KMS-11 (cell line): ENCODE results near the gene SCN11A.

Experiments used
- H2AFZ ChIP-seq: fragments of 200-600 bp; sonication (generic); 2 replicates; pipeline ENCODE4 v1.6.1; 2016; ENCODE audit warnings: antibody characterized with exemption, mixed run types, low read depth
- H3K27ac ChIP-seq: fragments of 200-600 bp; sonication (generic); 2 replicates; pipeline ENCODE4 v1.6.1; 2016; ENCODE audit warnings: mild to moderate bottlenecking, mixed run types
- H3K27me3 ChIP-seq: fragments of 200-600 bp; sonication (generic); 2 replicates; pipeline ENCODE4 v1.6.1; 2017; ENCODE audit warnings: mild to moderate bottlenecking, low read depth, mixed run types, moderate library complexity; ENCODE audit not compliant: insufficient read depth
- H3K36me3 ChIP-seq: fragments of 200-600 bp; sonication (generic); 2 replicates; pipeline ENCODE4 v1.6.1; 2017; ENCODE audit warnings: mild to moderate bottlenecking, mixed run types; ENCODE audit not compliant: insufficient read depth
- H3K4me1 ChIP-seq: fragments of 200-600 bp; sonication (generic); 2 replicates; pipeline ENCODE4 v1.6.1; 2016; ENCODE audit warnings: mild to moderate bottlenecking, low read depth, mixed run types; ENCODE audit not compliant: poor library complexity, severe bottlenecking
- H3K4me2 ChIP-seq: fragments of 200-600 bp; sonication (generic); 2 replicates; pipeline ENCODE4 v1.7.0; 2016; ENCODE audit warnings: mild to moderate bottlenecking, mixed run types
- H3K4me3 ChIP-seq: fragments of 200-600 bp; sonication (generic); IDR thresholded peaks from 2 replicates; pipeline ENCODE4 v1.6.1; 2017; ENCODE audit warnings: low read depth, low read length, mixed read lengths; ENCODE audit not compliant: insufficient read depth
- H3K79me2 ChIP-seq: fragments of 200-600 bp; sonication (generic); 2 replicates; pipeline ENCODE4 v1.6.1; 2016; ENCODE audit warnings: low read depth, mixed run types; ENCODE audit not compliant: insufficient read depth
- H3K9ac ChIP-seq: fragments of 200-600 bp; sonication (generic); 2 replicates; pipeline ENCODE4 v1.6.1; 2016; ENCODE audit warnings: mild to moderate bottlenecking, mixed run types
- H4K20me1 ChIP-seq: fragments of 200-600 bp; sonication (generic); 2 replicates; pipeline ENCODE4 v1.6.1; 2016; ENCODE audit warnings: mild to moderate bottlenecking, mixed run types; ENCODE audit not compliant: insufficient read depth
- CTCF ChIP-seq: fragments of 200-600 bp; sonication (generic); conservative IDR thresholded peaks from 2 replicates; pipeline ENCODE4 v1.6.1; 2017; ENCODE audit warnings: low read depth, mild to moderate bottlenecking, antibody characterized with exemption, low read length, moderate library complexity, mixed read lengths

Gene SCN11A

DNA sequence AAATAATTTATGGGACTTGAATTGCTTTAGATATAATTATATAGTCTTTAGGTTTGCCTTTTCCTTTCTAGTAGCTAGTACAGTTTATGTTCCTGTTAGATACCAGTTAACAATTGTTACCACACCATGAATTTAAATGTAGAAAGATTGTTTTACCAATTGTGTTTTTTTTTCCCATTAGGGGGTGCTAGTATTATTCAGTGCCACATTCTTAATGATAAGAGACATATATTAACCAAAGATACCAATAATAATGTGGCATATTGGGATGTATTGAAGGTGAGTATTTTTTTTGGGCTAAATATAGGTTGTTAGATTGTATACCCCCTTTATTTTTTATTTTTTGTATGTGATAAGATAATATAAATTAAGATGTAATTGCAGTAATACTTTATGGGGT, 27.8 kb upstream of the SCN11A start:
- Histone ChIP-seq H3K4me2 (no peak overlapping the region), H3K9ac (no peak overlapping the region), H3K4me1 (peaks cover 23% of the 10 kb centered on the region), H3K27me3 (no peaks in the 10 kb centered on the region), H3K27ac (no peak overlapping the region), H3K79me2 (no peaks in the 10 kb centered on the region), H4K20me1 (no peaks in the 10 kb centered on the region), H3K36me3 (no peaks in the 10 kb centered on the region), H3K4me3 (no peak overlapping the region), H2AFZ (no peak overlapping the region)
- 0 out of 2 replicates have a peak, but pooled peaks have one; percentile 24 for TF ChIP-seq CTCF

- H3K36me3 ChIP-seq = no peaks in the 10 kb centered on the region
- peak overlapping the region; percentile 67 for H3K27ac ChIP-seq
- no peak for TF ChIP-seq CTCF
Measured at GRCh38 chr3:39075910-39076309, 24.2 kb upstream of the SCN11A start.

DNA sequence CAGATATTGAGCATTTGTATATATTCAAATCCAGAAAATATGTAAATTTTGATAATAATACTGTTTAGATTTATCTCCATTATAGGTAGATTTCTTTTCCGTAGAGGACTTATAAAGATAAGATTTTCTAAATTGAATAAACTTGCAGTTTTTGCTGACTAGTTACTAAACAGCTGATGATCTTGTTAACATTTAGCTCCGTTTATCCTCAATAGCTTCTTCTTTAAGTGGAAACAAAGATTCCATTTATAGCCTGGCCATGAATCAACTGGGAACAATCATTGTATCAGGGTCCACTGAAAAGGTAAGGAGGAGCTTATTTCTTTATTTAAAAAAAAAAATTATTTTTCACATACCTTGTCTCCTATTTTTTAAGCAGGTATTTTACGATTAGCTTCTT, 16.8 kb upstream of the SCN11A start:
- H3K79me2 ChIP-seq = no peaks in the 10 kb centered on the region
- H2AFZ ChIP-seq = no peak overlapping the region
- no peak overlapping the region for H3K27ac ChIP-seq
- no peak overlapping the region for H3K4me3 ChIP-seq
- no peaks in the 10 kb centered on the region for H4K20me1 ChIP-seq
- H3K4me2 ChIP-seq = no peak overlapping the region
- no peaks in the 10 kb centered on the region for H3K36me3 ChIP-seq
- TF ChIP-seq CTCF = no peak
- H3K9ac ChIP-seq = no peak overlapping the region
- H3K4me1 ChIP-seq = peaks cover 7% of the 10 kb centered on the region
- no peaks in the 10 kb centered on the region for H3K27me3 ChIP-seq

More at GRCh38 chr3:39075910-39076309, 24.2 kb upstream of the SCN11A start:
- Histone ChIP-seq H3K9ac (peak overlapping the region; percentile 18; the same call in 1 of the 2 replicates), H3K4me2 (peak overlapping the region; percentile 33), H4K20me1 (no peaks in the 10 kb centered on the region), H3K27me3 (no peaks in the 10 kb centered on the region), H2AFZ (peak overlapping the region; percentile 22; the same call in 1 of the 2 replicates), H3K79me2 (no peaks in the 10 kb centered on the region), H3K4me1 (peaks cover 23% of the 10 kb centered on the region), H3K4me3 (no peak overlapping the region)

DNA sequence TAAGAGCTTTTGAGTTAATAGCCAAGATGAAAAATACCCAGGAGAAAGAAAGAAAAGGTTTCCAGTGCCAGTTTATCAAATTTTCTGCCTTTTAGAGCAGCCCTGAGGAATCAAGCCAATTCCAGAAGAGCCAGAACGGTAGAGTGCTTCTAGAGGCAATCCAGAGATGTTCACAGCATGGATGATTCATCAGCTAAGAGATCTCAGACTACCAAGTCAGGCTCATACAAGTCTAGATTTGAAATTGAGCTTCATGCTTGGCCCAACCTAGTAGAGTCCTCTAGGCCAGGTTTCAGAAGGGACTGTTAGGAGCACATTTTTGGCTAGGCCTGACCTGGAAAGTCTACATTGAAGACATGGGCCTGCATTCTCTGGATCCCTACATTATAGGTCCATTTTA, 15.5 kb upstream of the SCN11A start:
- Histone ChIP-seq H4K20me1 (no peaks in the 10 kb centered on the region), H3K27ac (no peak overlapping the region), H3K4me3 (no peak overlapping the region), H3K36me3 (no peaks in the 10 kb centered on the region), H3K79me2 (no peaks in the 10 kb centered on the region), H3K4me2 (no peak overlapping the region), H2AFZ (no peak overlapping the region), H3K27me3 (no peaks in the 10 kb centered on the region), H3K9ac (no peak overlapping the region), H3K4me1 (peaks cover 7% of the 10 kb centered on the region)
- no peak for TF ChIP-seq CTCF

GRCh38 chr3:39065197-39065596, 13.5 kb upstream of the SCN11A start:
- Histone ChIP-seq H3K4me2 (no peak overlapping the region), H3K4me3 (no peak overlapping the region), H3K36me3 (no peaks in the 10 kb centered on the region), H3K4me1 (peaks cover 7% of the 10 kb centered on the region), H4K20me1 (no peaks in the 10 kb centered on the region), H3K79me2 (no peaks in the 10 kb centered on the region), H3K27me3 (no peaks in the 10 kb centered on the region), H3K9ac (no peak overlapping the region), H3K27ac (no peak overlapping the region; the same call in 1 of the 2 replicates), H2AFZ (no peak overlapping the region)
- peak; percentile 41; the same call in 1 of the 2 replicates for TF ChIP-seq CTCF
